GM19438 (cell line): Measurements from ENCODE around the gene SHB.

ENCODE experiments used
- ATAC-seq: cut with Tn5 transposase; IDR thresholded peaks from one replicate; pipeline ENCODE4 v1.9.1; 2021; ENCODE audit warnings: low read depth; ENCODE audit not compliant: unreplicated experiment

Gene SHB

GRCh38 chr9:38068701-38069628 lies at the start of gene SHB:
TSS of gene SHB (minus strand) at chr9:38069227. CDS start at chr9:38068645, 582 bp downstream.
- ATAC-seq = peak; percentile 42

GRCh38 chr9:38117651-38118050 lies 48.6 kb upstream of the SHB start:
- no peak for ATAC-seq

GRCh38 chr9:38114905-38115304 lies 45.9 kb upstream of the SHB start:
- ATAC-seq = no peak

GRCh38 chr9:38112456-38112855 lies 43.4 kb upstream of the SHB start:
- ATAC-seq = no peak

- no peak for ATAC-seq
These were observed 43.0 kb upstream of the SHB start for GRCh38 chr9:38112049-38112448.

- no peak for ATAC-seq
These were observed 41.4 kb upstream of the SHB start for GRCh38 chr9:38110476-38110875.

GRCh38 chr9:38109601-38110000 lies 40.6 kb upstream of the SHB start:
- no peak for ATAC-seq

GRCh38 chr9:38108326-38108725 lies 39.3 kb upstream of the SHB start:
- ATAC-seq = no peak

GRCh38 chr9:38107811-38108304 lies 38.8 kb upstream of the SHB start:
- ATAC-seq = no peak

- no peak for ATAC-seq
These were observed 38.4 kb upstream of the SHB start for GRCh38 chr9:38107405-38107804.

- no peak for ATAC-seq
These were observed 37.5 kb upstream of the SHB start for GRCh38 chr9:38106488-38106887.

GRCh38 chr9:38103340-38103739 lies 34.3 kb upstream of the SHB start:
- ATAC-seq = no peak

- no peak for ATAC-seq
These were observed 32.4 kb upstream of the SHB start for GRCh38 chr9:38101423-38101822.

GRCh38 chr9:38096238-38096805 lies 27.3 kb upstream of the SHB start:
- ATAC-seq = no peak

GRCh38 chr9:38094165-38094564 lies 25.1 kb upstream of the SHB start:
- no peak for ATAC-seq

GRCh38 chr9:38092656-38093055 lies 23.6 kb upstream of the SHB start:
- ATAC-seq = no peak

- no peak for ATAC-seq
These were observed 23.1 kb upstream of the SHB start for GRCh38 chr9:38092200-38092524.

- ATAC-seq = peak; percentile 52
These were observed 22.5 kb upstream of the SHB start for GRCh38 chr9:38091310-38092199.

GRCh38 chr9:38090170-38090569 lies 21.1 kb upstream of the SHB start:
- no peak for ATAC-seq

- no peak for ATAC-seq
These were observed 20.5 kb upstream of the SHB start for GRCh38 chr9:38089387-38090165.
